HG02763 (cell line): ENCODE measurements around the gene PIGQ.

Experiments used
- ATAC-seq: cut with Tn5 transposase; IDR thresholded peaks from one replicate; pipeline ENCODE4 v1.9.1; 2021; ENCODE audit warnings: mild to moderate bottlenecking, moderate library complexity; ENCODE audit not compliant: unreplicated experiment

The PIGQ gene

DNA sequence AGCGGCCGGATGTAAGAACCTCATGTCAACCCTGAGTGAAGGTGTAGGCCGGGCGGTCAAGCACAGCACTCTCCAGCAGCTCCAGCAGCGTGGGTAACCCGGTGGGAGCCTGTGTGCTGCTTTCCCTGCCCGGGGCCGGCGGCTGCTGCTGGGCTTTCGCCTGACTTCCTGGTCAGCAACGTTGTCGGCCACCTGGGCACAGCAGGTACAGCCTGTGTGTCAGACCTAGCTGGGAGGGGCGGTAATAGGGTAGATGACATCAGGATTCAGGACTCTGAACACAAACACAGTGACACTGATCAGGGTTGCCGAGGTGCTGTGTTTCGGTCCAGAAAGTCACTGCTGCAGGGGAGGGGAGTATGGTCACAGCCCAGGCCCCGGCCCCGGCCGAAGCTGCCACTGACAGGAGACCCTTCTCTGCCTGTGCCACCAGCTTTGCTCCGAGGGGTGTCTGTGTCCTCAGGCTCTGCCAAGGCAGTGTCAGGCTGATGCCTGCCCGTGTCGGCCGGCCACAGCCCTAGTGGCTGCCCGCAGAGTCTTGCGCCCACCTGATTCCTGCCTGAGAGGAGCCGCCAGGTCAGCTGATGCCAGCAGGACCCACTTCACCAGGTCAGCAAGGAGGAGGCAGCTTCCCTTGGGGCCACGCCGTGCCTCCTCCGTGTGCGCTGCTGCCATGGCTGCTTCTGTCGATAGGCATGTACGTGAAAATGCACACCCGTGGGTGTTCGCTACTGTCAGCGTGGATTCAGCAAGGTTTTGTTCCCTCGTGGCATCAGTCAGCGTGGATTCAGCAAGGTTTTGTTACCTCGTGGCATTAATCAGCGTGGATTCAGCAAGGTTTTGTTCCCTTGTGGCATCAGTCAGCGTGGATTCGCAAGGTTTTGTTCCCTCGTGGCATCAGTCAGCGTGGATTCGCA lies 29.3 kb downstream of the PIGQ start:
- no peak for ATAC-seq

DNA sequence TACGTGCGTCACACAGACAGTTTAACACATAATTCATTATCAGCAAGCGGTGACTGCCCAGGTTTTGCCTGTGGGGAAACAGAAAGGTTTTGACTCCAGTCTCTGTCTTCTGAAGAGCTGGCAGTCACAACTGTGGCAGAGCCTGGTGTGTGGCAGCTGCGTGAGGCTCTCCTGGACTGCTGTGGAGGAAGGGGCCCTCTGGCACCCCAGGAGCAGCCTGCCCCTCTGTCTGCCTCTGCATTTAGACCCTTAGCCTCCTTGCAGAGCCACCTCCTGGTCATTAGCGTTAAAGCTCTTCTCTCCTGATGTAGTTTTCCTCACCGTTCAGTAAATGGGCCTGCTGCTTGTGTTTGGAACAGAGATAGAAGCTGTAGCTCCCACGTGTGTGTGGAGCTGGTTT lies 31.0 kb downstream of the PIGQ start:
- ATAC-seq: no peak

DNA sequence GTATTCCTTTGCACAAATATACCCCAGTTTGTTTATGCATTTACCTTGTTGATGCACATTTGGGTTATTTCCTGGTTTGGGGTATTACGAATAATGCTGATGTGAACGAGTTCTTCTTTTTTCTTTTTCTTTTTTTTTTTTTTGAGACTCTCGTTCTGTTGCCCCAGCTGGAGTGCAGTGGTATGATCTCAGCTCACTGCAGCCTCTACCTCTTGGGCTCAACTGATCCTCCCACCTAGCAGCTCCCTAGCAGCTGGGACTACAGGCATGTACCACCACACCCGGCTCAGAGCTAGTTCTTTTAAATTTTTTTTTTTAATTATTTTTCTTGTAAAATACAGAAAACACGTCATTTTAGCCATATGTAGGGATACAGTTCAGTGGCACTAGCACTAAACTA lies 34.2 kb downstream of the PIGQ start:
- ATAC-seq: no peak

DNA sequence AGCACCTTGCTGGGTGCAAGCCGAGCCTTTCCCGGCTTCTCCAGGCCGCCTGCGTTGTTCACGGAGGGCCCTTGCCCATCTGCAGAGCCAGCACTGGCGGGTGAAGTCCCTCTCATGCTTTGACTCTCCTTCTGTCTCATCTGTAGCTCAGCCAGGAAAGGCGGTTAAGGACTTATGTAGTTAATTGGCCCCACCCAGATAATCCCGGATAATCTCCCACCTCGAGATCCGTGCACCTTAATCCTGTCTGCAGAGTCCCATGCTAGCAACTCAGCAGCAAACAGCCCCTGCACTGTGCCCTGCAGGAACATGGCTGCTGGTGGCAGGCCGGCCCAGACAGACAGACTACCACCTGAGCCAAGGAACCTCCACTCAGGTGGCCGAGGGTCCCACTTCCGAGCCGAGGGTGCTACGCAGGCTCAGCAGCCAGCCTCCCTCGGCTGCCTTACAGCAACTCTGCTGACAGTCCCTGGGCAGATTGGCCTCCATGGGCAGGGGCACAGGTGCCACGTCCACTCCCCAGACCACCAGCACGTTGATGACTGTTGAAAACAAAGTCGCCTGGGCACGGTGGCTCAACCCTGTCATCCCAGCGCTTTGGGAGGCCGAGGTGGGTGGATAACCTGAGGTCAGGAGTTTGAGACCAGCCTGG lies 37.0 kb downstream of the PIGQ start:
- ATAC-seq: no peak

DNA sequence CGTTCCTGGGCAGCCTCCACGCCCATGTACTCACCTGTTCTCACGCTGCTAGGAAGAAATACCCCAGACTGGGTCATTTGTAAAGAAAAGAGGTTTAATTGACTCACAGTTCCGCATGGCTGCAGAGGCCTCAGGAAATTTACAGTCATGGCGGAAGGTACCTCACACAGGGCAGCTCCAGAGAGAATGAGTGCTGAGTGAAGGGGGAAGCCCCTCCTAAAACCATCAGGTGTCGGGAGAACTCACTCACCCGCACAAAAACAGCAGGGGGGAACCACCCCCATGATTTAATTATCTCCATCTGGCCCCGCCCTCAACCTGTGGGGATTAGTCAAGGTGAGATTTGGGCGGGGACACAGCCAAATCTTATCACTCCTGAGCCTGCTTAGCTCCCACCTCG lies 38.3 kb downstream of the PIGQ start:
- no peak for ATAC-seq

DNA sequence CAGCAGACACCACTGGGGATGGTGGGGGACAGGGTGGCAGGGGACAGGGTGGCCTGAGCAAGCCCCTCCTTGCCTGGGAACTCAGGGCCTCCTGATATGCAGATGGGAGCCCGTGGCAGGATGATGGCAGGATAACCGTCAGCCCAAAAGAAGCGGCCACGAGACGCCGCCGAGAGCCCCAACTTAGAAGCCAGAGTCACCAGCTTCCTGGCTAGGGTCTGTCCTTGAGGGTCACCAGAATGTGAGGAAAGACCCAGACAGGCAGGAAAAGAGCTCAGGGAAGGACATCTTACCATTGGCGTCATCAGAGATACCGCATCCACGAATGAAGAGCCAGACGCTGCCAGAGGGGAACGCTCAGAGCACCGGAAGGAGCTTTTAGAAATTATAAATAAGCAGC lies 39.5 kb downstream of the PIGQ start:
- no peak for ATAC-seq

DNA sequence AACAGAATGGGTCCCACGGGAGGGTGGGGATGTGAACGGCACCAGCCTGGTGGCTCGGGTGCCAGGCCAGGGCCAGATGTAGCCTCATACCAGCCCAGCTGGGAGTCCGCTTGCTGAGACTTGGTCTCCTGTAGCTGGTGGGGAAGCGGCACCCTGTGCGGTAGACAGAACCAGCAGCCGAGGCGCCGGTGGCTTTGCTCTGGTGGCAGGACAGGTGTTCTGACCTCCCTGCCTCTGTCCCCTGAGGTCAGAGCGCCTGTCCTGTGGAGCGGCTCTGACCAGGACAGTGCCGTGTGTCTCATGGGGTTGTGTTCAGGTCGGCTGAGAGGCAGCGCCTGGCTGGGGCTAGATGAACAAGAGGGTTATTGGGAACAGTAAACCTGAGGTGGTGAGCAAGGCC lies 40.2 kb downstream of the PIGQ start:
- no peak for ATAC-seq

DNA sequence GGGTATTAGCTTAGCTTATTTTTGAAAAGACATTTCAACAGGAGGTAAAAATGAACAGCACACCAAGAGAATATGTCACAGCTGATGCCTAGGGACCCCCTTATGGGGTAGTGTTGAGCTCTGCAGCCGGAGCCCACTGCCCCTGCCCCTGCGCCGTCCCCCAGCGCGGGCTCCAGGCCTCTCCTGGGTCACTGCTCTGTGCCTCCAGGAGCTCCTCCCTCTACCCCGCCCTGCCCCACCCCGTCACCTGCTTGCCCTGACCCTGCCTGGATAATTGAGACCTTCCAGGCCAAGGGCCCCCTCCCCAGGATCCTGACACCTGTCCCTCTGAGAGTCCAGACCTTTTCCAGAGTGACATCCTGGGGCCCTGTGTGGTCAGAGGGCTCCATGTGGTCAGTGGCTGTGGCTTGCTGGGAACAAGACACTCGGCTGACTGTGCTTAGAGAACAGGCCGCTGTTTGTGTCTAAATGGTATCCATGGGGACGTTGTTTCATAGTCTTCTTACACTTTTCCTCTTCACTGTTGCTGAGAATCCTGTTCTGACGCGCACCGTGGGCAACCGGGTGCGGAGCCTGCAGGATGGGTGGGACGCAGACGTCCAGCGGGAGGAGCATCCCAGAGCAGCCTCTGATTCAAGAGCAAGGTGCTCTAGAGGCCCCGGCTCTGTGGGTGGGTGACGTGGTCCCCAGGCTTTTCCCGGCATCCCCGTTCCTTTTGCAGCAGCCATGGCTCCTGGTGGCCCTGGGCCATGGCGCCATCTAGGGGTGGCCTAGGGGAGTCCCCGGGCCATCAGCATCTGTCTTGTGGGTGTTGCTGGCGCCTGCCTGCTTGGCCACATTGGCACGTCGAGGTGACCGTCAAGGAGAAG lies 41.0 kb downstream of the PIGQ start:
- no peak for ATAC-seq

DNA sequence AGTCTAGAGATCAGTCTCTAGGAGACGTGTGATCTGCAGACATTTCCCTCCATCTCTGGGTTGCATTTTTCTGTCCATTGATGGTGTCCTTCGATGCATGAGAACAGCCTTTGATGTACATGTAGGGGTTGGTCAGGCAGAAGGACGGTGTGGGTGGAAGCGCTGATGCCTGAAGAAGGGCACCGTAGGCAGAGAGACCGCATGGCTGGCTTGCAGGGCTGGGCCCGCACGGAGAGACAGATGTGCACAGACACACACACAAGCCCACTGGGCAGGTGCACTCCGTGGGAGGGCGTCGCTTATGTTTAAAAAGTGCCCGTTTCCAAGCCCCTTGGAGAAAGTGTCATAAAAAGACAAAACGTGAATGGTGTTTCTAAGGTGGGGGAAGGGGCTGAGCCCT lies 45.4 kb downstream of the PIGQ start:
- ATAC-seq: no peak

DNA sequence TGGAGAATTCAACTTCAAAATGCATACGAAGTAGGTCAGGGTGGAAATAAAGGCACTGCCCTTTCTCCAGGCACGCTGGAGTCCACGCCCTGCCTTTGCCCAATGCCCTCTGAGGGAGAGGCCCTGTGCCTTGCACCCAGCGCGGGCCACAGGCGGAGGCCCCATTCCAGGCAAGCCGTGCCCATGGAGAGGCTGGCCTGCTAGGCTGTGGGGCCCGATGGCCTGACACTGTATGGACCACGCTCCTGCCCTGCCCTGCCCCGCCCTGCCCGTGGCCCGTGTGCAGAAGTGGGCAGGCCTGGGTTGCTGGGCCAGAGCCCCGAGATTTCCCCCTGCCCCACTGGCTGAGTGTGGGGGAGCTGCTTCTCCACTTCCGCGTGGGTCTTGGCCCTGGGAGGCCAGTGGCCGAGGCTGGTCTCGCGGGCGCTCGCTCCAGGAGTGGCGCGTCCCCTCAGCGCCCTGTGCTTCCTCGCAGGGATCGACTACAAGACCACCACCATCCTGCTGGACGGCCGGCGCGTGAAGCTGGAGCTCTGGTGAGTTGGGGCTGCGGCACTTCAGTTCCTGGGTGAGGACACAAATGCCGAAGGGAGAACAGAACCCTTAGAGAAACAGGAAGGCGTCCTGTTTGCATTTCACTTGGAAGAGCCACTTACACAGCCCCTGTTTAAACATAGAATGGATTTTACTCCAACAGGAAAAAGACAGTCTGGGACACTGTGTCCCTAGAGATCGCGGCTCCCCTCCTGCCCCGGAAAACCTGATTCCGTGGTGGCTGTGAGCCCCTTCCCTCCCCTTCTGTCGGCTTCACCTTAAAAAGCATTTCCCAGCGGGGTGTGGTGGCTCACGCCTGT lies 47.2 kb downstream of the PIGQ start:
- ATAC-seq: no peak

DNA sequence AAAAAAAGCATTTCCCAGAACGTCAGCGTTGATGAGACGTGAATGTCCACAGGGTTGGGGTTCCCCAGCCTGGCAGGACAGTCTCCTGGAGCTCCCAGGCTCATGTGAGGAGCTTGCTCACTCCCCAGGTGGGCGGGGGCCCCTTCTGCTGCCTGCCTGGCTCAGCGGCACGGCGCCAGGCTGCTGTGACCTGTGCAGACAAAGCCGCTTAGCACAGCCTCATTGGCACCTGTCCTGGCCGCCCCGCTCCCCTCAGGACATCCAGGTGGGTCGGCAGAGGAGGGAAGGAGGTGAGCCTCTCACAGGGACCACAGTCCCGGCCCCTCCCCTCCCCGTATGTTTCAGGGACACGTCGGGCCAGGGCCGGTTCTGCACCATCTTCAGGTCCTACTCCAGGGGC lies 48.1 kb downstream of the PIGQ start:
- no peak for ATAC-seq

DNA sequence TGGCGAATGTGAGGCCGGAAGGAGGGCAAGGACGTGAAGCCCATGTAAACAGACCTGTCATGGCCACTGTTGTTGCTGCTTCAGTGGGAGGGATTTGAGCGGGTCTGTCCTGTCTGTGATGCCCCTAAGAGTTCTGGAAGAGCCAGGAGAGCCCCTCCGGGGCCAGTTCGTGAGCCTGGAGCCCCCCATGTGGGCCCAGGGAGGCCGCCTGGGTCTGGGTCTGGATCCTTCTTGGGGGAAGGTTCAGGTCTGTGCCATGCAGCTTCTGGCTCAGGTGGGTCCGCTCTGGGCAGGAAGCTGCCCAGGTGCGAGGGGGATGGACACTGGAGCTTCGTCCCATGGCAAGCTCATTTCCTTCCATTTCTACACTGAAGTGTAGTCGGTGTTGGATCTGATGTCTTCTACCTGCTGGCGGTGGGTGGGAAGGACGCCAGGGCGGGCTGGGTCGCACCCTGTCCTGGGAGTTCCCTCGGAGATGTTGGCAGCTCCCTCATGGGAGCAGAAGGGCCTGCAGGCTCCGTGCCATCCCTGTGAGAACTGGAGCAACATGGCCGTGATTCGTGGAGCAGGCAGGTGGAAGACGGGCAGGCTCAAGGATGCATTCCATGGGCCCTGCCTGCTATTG lies 49.8 kb downstream of the PIGQ start:
- ATAC-seq: no peak

DNA sequence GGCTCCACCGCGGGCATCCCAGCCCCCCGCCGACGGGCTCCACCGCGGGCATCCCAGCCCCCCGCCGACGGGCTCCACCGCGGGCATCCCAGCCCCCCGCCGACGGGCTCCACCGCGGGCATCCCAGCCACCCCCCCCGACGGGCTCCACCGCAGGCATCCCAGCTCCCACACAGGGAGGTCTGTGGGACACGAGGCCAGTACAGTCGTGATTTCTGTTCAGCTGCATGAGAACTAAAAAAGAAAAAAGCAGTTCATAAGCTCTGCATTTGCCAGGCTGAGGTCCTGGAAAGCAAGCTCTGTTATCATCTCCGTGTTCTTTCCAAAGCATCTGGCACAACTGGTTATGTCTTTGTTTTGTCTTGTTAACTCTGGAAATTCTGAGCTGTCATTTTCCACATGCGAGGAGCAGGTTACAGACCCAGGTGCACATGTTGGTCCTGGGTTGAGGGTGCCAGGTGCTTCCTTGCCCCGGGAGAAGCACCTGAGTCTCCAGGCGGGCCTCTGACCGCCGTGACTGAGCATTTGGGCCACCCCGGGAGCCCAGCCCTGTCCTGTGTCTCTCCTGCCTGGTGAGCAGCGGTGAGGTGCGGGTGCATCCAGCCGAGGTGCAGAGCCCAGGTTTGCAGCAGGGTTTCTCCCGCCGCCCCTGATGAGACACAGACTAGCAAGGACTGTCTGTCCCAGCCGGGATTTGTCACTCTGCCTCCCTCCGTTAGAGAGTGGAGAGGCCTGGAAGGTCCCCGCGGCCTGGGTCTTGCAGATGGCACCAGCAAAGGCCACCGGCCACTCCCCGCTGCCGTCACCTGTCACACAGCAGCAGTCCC lies 51.1 kb downstream of the PIGQ start:
- no peak for ATAC-seq

DNA sequence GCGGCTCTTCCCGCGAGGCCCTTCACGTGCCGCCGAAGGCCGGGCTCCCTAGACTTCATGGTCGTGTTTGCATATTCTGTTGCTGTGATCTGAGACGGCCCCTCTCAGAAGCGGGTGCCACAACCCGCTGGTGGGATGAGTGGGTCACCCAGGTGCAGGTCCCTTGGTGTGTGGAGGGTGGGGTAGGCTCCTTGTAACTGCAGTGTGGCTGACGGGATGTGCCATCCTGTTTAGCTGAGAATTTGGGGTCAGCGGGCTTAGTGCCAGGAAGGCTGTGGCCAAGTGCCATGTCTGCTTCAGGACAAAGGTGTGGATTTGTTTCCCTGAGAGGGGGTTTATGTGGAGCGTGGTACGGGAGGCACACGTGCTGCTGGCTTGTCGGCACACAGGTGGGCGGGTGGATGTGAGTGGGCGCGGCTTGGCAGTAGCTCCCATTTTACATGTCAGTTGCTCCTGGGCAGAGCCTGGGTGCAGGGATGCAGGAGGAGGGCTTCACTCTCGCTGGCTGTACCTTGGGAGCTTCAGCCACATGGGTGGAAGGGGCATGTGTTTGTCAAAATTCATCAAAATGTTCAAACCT lies 51.8 kb downstream of the PIGQ start:
- ATAC-seq: no peak

DNA sequence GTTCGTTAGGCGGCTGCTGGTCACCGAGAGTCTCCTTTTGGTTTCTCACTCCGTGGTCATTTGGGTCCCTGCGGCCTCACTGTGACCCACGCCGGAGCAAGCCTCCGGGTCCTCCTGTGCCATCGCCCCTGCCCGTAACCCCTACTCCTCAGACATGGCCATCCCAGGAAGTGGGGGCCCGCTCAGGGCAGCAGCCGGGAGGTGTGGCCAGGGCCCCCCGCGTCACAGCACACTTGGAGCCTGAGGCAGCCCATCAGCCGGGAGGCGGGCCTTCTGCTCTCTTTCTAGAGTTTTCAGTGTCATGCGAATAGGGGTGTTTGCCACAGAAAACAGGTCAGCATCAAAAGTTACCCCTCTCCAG lies 53.1 kb downstream of the PIGQ start:
- no peak for ATAC-seq

DNA sequence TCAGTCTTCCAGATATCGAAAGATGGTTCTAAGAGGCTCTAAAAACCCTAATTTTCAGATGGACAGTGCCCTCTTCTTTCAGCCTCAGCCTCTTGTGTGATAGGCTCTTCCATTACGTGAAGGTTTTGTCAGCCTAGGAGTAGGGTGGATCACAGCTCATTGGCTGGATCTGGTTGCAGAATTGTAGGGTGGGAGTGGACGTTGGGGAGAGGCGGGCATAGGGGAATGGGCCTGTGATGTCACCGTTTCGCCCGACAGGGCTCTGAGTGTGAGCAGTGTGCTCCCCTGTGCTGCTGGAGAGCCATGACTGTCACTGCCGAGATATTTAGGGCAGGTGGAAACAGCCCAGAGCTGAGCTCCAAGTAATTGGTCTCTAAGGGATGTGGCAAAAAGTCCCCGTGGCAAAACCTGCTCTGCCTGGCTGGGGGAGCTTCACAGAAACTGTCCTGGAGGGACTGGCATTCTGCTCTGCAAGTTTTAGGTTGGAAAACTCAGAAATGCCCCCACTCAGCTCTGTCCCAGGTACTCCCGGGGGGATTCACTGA lies 54.8 kb downstream of the PIGQ start:
- no peak for ATAC-seq

DNA sequence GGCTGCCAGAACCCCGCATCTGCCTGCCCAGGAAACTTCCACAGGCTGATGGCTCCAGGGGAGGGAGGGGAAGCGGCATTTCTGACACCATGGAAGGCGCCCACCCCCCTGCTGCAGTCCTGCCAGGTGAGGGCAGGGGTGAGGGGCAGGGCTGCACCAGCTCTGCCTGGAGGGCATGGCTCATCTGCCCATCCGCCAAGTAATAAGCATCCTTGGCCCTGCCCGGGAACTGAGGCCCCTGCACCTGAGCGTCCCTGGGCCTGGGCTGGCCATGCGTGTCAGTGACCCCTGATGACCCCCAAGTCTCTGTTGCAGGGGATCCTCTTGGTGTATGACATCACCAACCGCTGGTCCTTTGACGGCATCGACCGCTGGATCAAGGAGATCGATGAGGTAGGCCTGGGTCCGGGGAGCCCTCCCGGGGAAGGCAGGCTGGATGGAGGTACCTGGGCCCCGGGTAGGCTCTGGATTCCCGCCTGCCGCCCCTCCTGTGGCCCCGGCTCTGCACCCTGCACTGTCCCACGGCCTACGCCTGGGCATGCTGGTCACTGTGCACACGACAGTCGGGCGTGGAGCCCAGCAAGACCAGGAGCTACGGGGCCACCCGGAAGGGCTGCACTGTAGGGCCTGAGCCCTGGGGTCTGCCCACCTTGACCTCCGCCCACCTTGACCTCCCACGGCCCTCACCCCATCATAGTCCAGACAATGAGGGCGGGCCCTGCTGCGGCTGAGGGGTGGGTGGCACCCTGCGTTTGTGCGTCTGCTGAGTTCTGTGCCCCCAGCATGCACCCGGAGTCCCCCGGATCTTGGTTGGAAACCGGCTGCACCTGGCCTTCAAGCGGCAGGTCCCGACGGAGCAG lies 55.6 kb downstream of the PIGQ start:
- no peak for ATAC-seq
